ENCODE measurements around the gene ARID2.

ARID2 gene, protein sequence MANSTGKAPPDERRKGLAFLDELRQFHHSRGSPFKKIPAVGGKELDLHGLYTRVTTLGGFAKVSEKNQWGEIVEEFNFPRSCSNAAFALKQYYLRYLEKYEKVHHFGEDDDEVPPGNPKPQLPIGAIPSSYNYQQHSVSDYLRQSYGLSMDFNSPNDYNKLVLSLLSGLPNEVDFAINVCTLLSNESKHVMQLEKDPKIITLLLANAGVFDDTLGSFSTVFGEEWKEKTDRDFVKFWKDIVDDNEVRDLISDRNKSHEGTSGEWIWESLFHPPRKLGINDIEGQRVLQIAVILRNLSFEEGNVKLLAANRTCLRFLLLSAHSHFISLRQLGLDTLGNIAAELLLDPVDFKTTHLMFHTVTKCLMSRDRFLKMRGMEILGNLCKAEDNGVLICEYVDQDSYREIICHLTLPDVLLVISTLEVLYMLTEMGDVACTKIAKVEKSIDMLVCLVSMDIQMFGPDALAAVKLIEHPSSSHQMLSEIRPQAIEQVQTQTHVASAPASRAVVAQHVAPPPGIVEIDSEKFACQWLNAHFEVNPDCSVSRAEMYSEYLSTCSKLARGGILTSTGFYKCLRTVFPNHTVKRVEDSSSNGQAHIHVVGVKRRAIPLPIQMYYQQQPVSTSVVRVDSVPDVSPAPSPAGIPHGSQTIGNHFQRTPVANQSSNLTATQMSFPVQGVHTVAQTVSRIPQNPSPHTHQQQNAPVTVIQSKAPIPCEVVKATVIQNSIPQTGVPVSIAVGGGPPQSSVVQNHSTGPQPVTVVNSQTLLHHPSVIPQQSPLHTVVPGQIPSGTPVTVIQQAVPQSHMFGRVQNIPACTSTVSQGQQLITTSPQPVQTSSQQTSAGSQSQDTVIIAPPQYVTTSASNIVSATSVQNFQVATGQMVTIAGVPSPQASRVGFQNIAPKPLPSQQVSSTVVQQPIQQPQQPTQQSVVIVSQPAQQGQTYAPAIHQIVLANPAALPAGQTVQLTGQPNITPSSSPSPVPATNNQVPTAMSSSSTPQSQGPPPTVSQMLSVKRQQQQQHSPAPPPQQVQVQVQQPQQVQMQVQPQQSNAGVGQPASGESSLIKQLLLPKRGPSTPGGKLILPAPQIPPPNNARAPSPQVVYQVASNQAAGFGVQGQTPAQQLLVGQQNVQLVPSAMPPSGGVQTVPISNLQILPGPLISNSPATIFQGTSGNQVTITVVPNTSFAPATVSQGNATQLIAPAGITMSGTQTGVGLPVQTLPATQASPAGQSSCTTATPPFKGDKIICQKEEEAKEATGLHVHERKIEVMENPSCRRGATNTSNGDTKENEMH (N-terminal part only)

DNA sequence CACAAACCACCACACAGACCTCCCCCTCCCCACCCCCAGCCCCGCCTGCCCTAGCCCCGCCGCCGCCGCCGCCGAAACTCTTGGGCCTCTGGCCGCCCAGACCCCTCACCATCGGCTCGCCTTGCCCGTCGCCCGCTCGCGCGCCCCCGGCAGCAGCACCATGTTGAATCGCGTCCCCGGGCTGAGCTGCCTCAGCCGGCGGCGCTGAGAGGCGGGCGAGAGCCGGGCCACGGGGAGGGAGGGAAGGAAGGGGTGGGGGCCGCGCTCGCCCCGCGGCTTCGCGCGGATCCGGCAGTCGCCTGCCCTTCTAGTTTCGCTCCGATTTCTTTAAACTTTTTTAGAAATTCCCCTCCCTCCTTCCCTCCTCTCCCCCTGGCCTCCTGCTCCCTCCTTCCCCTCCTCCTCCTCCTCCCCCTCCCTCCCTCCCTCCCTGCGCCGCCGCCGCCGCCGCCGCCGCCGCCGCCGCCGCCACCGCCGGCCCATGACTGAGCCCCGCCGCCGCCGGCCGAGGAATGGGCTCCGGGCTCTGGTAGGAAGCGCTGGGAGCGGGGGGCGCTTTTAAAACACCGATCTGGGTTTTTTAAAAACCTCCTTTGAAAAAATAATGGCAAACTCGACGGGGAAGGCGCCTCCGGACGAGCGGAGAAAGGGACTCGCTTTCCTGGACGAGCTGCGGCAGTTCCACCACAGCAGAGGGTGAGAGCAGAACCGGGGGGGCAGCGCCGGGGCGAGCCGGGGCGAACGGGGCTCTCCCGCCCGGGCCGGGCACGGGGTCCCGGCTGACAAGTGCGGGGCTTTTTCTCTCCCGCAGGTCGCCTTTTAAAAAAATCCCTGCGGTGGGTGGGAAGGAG, at the start of gene ARID2:
ARID2 (plus strand) TSS at position 474 of the 851 bp plus-strand sequence; CDS start at position 605, 131 bp downstream.
- DNase-seq (ENCODE audit: low spot score), result peak; percentile 20

- DNase-seq (ENCODE audit: low spot score), result no peak
Observed at GRCh38 chr12:45680362-45680761, 49.1 kb upstream of the ARID2 start.

DNA sequence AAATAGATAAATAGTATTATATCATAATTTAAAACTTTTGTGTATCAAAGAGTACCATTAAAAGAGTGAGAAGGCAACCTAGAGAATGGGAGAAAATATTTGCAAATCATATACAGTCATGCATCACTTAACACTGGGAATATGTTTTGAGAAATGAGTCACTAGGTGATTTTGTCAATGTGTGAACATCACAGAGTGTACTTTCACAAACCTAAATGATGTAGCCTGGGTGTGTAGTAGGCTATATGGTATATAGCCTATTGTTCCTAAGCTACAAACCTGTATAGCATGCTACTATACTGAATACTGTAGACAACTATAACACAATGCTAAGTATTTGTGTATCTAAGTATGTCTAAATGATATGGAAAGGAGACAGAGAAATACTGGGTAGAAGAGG, 48.0 kb upstream of the ARID2 start:
- DNase-seq (ENCODE audit: low spot score), result no peak

GRCh38 chr12:45685680-45686079, 43.8 kb upstream of the ARID2 start:
- DNase-seq (ENCODE audit: low spot score), result no peak

DNA sequence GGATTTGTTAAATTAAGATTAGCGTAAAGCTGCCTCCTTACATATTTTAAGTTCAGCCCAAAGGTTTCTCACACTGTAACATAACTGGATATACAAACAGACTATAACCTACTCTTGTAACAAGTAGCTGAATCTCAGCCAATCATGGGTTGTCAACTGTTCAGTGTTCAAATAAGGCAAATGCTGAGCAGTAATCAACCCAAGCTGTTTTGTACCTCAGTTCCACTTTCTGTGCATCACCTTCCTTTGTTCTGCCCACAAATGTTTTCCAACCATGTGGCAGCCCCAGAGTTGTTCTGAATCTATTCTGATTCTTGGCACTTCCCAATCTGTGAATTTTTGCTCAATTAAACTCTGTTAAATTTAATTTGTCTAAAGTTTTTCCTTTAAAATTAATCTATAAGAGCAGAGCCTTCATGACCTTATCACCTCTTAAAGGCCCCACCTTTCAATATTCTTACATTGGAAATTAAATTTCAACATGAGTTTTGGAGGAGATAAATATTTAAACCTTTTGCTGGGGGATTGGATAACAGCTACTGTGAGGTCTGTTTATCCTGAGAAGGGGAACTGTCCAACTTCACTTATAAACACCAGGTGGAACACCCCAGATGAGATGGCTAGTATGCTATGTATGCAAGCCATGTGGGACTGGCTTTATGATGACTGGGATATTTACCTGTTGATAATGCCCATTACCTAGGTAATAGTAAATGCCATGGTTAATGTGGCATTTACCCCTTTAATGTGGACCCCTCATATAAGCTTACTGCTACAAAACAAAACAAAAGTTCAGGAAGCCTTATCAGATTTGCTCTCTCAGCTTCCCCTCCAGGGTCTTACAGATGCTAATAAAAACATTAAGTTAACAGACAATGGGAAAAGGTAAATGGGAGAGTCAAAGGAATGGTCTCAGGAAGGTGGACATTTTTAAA, 42.2 kb upstream of the ARID2 start:
- no peak for DNase-seq (ENCODE audit: low spot score)

DNA sequence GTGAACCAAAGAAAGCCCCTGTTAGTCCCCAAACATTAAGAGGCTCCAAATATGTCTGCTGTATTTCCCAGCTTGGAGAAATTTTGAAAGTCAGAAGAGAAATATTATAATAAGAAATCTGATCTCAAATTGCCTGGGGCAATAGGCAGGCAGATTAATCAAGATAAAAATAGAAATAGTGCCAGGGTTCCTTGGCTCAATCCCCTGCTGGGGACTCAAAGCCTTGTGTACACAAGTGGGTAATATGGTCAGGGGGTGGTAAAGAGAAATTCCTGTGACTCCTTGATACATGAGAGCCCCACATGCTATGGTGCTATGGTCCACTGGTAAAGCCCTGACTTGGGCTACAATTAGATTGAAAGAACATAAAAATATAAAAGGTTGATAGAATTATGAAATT, 41.3 kb upstream of the ARID2 start:
- no peak for DNase-seq (ENCODE audit: low spot score)

GRCh38 chr12:45695035-45695434, 34.5 kb upstream of the ARID2 start:
- no peak for DNase-seq (ENCODE audit: low spot score)

GRCh38 chr12:45695606-45696005, 33.9 kb upstream of the ARID2 start:
- DNase-seq (ENCODE audit: low spot score), result no peak

DNA sequence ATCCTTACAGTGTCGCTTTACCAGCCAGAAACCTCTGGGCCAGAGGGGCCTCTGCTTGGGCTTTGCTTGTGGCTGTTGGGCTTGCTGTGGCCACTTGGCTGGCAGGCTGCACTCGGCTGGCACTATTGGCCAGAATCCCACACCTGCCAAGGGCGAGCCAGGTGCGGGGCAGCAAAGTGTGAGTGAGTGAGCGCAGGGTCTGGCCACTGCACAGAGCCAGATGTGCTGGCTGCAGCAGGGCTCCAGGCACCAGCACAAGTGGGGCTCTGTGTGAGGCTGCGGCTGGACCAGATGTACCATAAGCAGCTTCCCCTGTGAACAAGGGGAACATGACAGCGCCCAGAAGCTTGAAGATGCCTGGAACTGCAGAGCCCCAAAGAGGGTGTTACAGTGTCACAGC, 33.5 kb upstream of the ARID2 start:
- no peak for DNase-seq (ENCODE audit: low spot score)

DNA sequence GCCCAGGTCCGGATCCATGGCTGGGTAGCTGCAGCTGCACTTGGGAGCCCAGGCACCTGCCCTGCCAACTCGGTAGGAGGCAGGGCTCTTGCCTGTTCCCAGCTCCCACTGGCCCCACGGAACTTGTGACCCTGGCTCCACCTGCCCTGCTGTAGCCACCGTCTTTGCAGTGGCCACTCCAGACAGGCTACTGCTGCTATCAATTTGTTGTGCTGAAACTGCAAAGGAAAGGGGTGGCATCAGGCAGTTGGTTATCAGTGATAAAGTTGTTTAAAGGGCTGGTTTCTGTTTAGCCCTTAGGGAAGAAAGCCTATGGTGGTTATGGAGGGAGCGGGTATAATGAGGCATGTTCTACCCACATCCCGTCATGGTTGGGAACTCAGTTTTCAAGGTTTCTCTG, 32.1 kb upstream of the ARID2 start:
- DNase-seq (ENCODE audit: low spot score), result no peak

DNA sequence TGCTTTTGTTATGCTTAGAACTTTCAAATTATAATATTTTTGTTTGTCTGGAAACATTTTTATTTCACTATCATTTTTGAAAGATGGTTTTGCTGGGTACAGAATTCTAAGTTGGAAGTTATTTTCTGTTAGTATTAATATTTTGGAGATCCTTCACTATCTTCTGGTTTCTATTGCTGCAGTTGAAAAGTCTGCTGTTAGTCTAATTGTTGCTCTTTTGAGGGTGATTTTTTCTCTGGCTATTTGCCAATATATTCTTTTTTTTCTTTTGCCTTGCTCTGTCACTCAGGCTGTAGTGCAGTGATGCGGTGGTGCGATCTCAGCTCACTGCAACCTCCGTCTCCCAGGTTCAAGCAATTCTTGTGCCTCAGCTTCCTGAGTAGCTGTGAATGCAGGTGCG, 28.2 kb upstream of the ARID2 start:
- DNase-seq (ENCODE audit: low spot score), result no peak

- DNase-seq (ENCODE audit: low spot score), result no peak
Observed at GRCh38 chr12:45703942-45704341, 25.6 kb upstream of the ARID2 start.

DNA sequence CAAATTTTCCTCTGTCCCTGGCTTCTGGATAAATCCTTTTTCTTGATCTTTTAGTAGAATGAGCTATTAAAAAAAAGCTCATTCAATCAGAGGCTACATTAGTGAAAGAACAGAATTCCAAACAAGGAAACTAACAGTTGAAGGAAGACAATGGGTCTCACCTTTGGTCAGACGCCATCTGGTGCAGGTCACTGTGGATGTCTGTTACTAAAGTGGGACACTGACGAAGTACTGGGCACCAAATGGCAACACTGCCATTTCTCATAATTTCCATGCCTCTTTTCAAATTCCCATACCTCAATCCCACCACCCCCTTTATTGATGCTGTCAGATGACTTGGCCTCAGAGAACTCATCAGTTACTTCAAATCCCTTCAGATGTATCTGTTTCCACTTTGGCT, 24.5 kb upstream of the ARID2 start:
- DNase-seq (ENCODE audit: low spot score), result no peak

- no peak for DNase-seq (ENCODE audit: low spot score)
Observed at GRCh38 chr12:45705404-45705803, 24.1 kb upstream of the ARID2 start.

DNA sequence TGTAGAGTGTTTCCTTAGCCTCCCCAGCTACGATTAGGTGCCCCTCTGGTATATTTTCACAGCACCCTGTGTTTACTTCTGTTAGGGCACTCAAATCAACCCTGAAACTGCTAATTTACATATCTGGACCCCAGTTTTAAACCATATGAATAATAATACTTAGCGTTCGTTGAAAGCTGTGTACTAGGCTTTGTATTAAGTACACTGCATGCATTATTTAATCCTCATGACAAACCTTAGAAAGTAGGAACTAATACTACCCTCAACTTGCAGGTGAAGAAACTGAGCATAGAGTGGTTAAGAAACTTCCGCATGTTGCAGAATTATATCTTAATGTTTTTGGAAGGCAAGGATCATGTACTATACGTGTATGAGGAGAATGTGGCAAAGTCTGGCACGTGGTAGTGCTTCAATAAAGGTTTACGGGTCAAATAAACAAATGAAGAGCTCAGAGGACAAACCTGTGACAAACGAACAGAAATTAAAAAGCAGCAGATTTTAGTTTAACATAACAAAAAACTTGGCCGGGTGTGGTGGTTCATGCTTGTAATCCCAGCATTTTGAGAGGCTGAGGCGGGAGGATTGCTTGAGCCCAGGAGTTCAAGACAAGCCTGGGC, 22.2 kb upstream of the ARID2 start:
- no peak for DNase-seq (ENCODE audit: low spot score)

DNA sequence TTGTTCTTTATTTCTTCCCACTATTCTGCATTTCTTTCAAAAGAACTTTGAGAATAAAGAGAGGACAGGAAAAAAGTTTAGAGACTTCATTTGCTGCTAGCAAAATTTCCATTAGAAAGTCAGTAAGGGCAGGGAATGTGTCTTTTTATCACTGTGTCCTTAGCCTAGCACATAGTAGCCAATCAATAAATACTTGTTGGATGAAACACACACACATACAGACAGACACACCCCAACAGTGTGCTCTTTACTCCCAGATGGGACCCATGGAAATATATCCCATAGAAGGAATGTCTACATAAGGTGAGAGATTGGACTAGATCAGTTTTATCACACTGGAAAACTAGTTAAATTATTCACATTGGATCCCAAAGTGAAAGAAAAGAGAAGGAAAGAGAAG, 21.1 kb upstream of the ARID2 start:
- DNase-seq (ENCODE audit: low spot score), result no peak

GRCh38 chr12:45708901-45709300, 20.6 kb upstream of the ARID2 start:
- no peak for DNase-seq (ENCODE audit: low spot score)

DNA sequence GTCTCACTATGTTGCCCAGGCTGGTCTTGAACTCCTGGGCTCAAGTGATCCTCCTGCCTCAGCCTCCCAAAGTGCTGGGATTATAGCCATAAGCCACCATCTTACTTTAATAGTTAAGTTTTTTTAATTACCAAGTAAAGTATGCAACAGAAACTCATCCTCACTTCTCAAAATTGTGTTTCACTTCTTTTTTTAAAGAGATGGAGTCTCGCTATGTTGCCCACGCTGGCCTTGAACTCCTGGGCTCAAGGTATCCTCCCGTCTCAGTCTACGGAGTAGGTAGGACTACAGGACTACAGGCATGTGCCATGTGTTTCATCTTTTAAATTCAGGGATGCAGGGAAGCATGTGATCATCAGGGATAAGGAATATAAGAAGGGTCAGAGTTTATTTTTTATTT, 17.2 kb upstream of the ARID2 start:
- no peak for DNase-seq (ENCODE audit: low spot score)

DNA sequence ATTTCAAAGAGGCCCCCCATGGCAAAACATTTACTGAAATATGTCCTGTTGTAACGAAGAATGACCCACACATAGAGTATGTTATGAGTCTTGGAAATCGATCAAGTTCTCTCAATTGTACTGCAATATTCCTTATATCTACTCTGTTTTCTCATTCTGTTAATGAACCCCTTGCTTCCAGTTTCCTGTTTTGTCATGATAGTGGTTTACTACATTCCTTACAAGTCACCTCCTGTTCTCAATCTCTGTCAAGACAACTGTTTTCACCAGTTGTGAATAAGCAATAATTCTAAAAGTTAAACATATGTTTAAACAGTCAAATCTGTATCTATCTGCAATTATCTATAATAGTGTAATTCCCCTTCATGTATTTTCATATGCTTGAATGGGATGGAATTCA, 16.4 kb upstream of the ARID2 start:
- no peak for DNase-seq (ENCODE audit: low spot score)

DNA sequence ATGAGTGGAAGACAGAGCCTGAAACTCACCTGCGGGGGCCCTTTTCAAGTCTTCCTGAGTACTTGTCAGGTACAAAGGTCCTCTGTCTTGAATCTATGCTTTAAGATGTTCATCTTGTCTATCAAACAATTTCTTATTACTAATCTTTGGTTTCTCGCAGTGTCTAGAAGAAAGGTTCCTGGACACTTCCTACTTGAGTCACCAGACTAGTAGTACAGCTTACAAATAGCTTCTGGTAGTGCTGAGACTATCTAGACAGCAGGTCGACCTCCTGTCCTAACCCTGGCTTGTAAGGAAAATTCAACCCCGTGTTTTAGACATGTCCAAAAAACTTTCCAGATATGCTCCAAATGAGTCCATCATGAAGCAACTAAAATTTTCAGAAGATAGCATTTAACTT, 11.2 kb upstream of the ARID2 start:
- DNase-seq (ENCODE audit: low spot score), result no peak
